Osteoblast (primary cell): ENCODE measurements around the gene TBC1D19. TPM values are rescaled to one million over a fixed set of nuclear protein-coding genes. Genes with fewer than 3 reads are reported as not detected.

ENCODE experiments used
- DNase-seq: peaks from one replicate; pipeline ENCODE4 v3.0.0; 2011; ENCODE audit warnings: low spot score, mixed read lengths; ENCODE audit not compliant: insufficient read length; ENCODE audit errors: missing footprints
- H2AFZ ChIP-seq: 2 replicates; pipeline ENCODE4 v1.6.0; 2011; ENCODE audit warnings: mild to moderate bottlenecking, low read length
- H3K27ac ChIP-seq: 2 replicates; pipeline ENCODE4 v1.5.1; 2011; ENCODE audit warnings: mild to moderate bottlenecking, low read depth, low read length, moderate library complexity
- H3K27me3 ChIP-seq: 2 replicates; pipeline ENCODE4 v1.6.0; 2012; ENCODE audit warnings: mild to moderate bottlenecking, control low read depth, inconsistent platforms, low read length, moderate library complexity; ENCODE audit not compliant: insufficient read depth
- H3K36me3 ChIP-seq: 2 replicates; pipeline ENCODE4 v1.5.1; 2011; ENCODE audit warnings: mild to moderate bottlenecking, low read length, control low read depth, moderate library complexity; ENCODE audit not compliant: insufficient read depth
- H3K4me1 ChIP-seq: 2 replicates; pipeline ENCODE4 v1.5.1; 2011; ENCODE audit warnings: mild to moderate bottlenecking, low read length, control low read depth, moderate library complexity; ENCODE audit not compliant: insufficient read depth
- H3K4me2 ChIP-seq: 2 replicates; pipeline ENCODE4 v1.6.0; 2011; ENCODE audit warnings: mild to moderate bottlenecking, low read length; ENCODE audit not compliant: insufficient read depth
- H3K4me3 ChIP-seq: fragments of 200-600 bp; sonication (generic); 3 replicates; pipeline ENCODE4 v1.5.1; 2012; ENCODE audit warnings: mild to moderate bottlenecking, low read length, inconsistent platforms; ENCODE audit not compliant: insufficient read depth
- H3K79me2 ChIP-seq: 2 replicates; pipeline ENCODE4 v1.6.0; 2012; ENCODE audit warnings: mild to moderate bottlenecking, low read length, control low read depth, inconsistent platforms; ENCODE audit not compliant: insufficient read depth
- H3K9me3 ChIP-seq: 2 replicates; pipeline ENCODE4 v1.5.1; 2011; ENCODE audit warnings: low read depth, low read length, control low read depth
- H4K20me1 ChIP-seq: 2 replicates; pipeline ENCODE4 v1.6.0; 2012; ENCODE audit warnings: mild to moderate bottlenecking, low read length, control low read depth; ENCODE audit not compliant: insufficient read depth
- CTCF ChIP-seq: IDR thresholded peaks from 2 replicates; pipeline ENCODE4 v1.5.1; 2011; ENCODE audit warnings: mild to moderate bottlenecking, low read depth, low read length, moderate library complexity; ENCODE audit errors: extremely low read depth
- total RNA-seq: library from RNA; depleted of rRNA; stranded (reverse); fragments of >200 nt; gene quantifications from 2 replicates; pipeline ENCODE4 v1.2.3, GENCODE V29; 2012

TBC1D19 gene
- total RNA-seq, 1 donor = 56.1 TPM

GRCh38 chr4:26701786-26702227, 117.9 kb downstream of the TBC1D19 start:
- Histone ChIP-seq H2AFZ (no peak overlapping the region), H3K4me3 (no peak overlapping the region), H3K4me2 (no peak overlapping the region), H3K79me2 (no peaks in the 10 kb centered on the region), H3K9me3 (no peaks in the 10 kb centered on the region), H3K27me3 (no peaks in the 10 kb centered on the region), H3K4me1 (no peaks in the 10 kb centered on the region), H3K36me3 (no peaks in the 10 kb centered on the region), H4K20me1 (no peaks in the 10 kb centered on the region), H3K27ac (no peak overlapping the region)
- TF ChIP-seq CTCF = no peak
- no peak for DNase-seq

GRCh38 chr4:26707342-26707741, 123.5 kb downstream of the TBC1D19 start:
- H3K4me3 ChIP-seq = no peak overlapping the region
- no peaks in the 10 kb centered on the region for H3K79me2 ChIP-seq
- no peaks in the 10 kb centered on the region for H3K4me1 ChIP-seq
- H2AFZ ChIP-seq = no peak overlapping the region
- no peak overlapping the region for H3K27ac ChIP-seq
- peaks cover 4% of the 10 kb centered on the region for H3K36me3 ChIP-seq
- no peaks in the 10 kb centered on the region for H3K9me3 ChIP-seq
- DNase-seq = no peak
- H3K4me2 ChIP-seq = no peak overlapping the region
- no peaks in the 10 kb centered on the region for H4K20me1 ChIP-seq
- no peak for TF ChIP-seq CTCF
- H3K27me3 ChIP-seq = no peaks in the 10 kb centered on the region

- Histone ChIP-seq H3K4me1 (no peaks in the 10 kb centered on the region), H3K4me3 (no peak overlapping the region), H3K27me3 (no peaks in the 10 kb centered on the region), H3K27ac (no peak overlapping the region), H3K36me3 (peaks cover 4% of the 10 kb centered on the region), H4K20me1 (no peaks in the 10 kb centered on the region), H2AFZ (no peak overlapping the region), H3K4me2 (no peak overlapping the region), H3K9me3 (no peaks in the 10 kb centered on the region), H3K79me2 (no peaks in the 10 kb centered on the region)
- TF ChIP-seq CTCF = no peak
- DNase-seq = no peak
These were observed 125.4 kb downstream of the TBC1D19 start for GRCh38 chr4:26709246-26709645.

GRCh38 chr4:26713563-26714151, 129.8 kb downstream of the TBC1D19 start:
- no peaks in the 10 kb centered on the region for H3K79me2 ChIP-seq
- peaks cover 7% of the 10 kb centered on the region for H3K4me1 ChIP-seq
- H3K27ac ChIP-seq = no peak overlapping the region
- no peak overlapping the region for H3K4me3 ChIP-seq
- DNase-seq = no peak
- H3K27me3 ChIP-seq = no peaks in the 10 kb centered on the region
- no peaks in the 10 kb centered on the region for H3K9me3 ChIP-seq
- H3K36me3 ChIP-seq = peaks cover under 1% of the 10 kb centered on the region
- no peak overlapping the region for H2AFZ ChIP-seq
- H4K20me1 ChIP-seq = no peaks in the 10 kb centered on the region
- TF ChIP-seq CTCF = no peak
- no peak overlapping the region for H3K4me2 ChIP-seq
